Activated CD4-positive, CD25-positive, alpha-beta regulatory T cell (primary cell): ENCODE results near the gene AUTS2.

Experiments used
- DNase-seq, 4 experiments: peaks; one replicate each; lab custom pipeline; 2025; lab: John Stamatoyannopoulos, UW

AUTS2 gene

GRCh38 chr7:70777251-70777650, 1179.0 kb downstream of the AUTS2 start:
- no peak for DNase-seq

- no peak for DNase-seq
These were observed 1180.3 kb downstream of the AUTS2 start for GRCh38 chr7:70778585-70778984.

DNA sequence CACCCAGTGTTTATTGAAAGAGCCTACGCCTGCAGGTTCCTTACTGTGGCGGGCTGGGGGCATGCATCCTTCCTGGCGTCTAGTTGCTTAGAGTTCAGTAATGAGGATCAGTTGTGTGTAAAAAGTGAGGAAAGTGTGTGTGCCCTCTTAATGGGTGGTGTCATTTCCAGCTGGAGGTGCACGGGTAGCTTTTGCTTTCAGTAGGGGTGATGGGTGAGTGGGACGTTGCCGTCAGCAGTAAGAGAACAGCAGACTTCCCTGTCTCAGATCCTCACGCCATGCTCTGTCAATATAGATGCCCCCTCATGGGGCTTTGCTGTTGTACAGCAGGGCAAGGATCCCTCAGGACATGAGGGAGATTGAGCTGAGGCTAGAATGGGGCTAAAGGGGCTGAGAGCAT, 1181.0 kb downstream of the AUTS2 start:
- DNase-seq: no peak

GRCh38 chr7:70781922-70782311, 1183.6 kb downstream of the AUTS2 start:
- DNase-seq: no peak

GRCh38 chr7:70782796-70783195, 1184.5 kb downstream of the AUTS2 start:
- no peak for DNase-seq

DNA sequence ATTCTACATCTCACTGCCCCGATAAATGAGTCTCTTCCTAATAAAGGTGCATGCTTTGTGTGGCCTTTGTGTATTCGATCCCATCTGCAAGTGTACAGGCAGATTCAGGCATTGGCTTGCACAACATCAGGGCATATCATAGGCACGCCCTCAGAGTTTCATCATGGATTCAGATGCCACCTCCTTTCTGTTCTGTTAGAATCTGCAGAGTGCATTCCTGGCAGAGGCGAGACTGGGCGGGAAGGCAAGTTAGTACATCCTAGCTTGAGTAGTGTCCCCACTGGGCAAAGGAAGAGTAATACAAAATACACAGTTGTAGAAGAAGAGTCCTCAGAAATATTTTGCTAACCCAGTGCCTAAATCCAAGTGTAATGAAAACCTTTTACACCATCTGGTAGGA, 1187.2 kb downstream of the AUTS2 start:
- no peak for DNase-seq

- DNase-seq: no peak
These were observed 1187.8 kb downstream of the AUTS2 start for GRCh38 chr7:70786076-70786475.

GRCh38 chr7:70787286-70787685, 1189.0 kb downstream of the AUTS2 start:
- DNase-seq: no peak

DNA sequence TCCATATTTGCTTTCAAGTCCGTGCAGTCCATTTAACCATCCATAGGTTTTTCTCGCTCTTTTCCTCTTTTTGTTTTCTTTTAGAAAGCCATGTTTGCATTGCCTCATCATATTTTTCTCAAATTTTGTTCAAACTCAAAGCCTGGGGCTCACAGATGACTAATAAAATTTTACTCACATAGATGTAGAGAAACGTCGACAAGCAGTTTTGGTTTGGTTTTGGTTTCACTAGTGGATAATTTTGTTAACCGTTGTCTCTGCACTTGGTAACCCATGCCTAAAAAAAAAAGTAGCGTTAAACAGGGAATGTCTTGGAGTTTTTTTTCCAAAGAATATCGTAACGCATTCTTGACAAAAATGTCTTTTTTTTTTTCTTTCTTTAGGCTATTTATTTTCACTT, 1189.5 kb downstream of the AUTS2 start:
- DNase-seq: no peak

- DNase-seq: no peak
These were observed 1190.0 kb downstream of the AUTS2 start for GRCh38 chr7:70788276-70788675.

GRCh38 chr7:70789481-70790214, 1191.4 kb downstream of the AUTS2 start:
- DNase-seq: no peak

DNA sequence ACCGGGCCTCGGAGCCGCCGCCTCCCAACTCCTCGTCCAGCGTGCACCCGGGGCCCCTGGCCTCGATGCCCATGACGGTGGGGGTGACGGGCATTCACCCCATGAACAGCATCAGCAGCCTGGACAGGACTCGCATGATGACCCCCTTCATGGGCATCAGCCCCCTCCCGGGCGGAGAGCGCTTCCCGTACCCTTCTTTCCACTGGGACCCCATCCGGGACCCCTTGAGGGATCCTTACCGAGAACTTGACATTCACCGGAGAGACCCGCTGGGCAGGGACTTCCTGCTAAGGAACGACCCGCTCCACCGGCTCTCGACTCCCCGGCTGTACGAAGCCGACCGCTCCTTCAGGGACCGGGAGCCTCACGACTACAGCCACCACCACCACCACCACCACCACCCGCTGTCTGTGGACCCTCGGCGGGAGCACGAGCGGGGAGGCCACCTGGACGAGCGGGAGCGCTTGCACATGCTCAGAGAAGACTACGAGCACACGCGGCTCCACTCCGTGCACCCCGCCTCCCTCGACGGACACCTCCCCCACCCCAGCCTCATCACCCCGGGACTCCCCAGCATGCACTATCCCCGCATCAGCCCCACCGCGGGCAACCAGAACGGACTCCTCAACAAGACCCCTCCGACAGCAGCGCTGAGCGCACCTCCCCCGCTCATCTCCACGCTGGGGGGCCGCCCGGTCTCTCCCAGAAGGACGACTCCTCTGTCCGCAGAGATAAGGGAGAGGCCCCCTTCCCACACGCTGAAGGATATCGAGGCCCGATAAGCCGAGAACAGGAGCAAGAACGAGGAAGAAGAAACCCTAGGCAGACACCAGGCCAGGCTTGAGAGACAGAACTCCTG, 1192.2 kb downstream of the AUTS2 start:
- no peak for DNase-seq

- no peak for DNase-seq
These were observed 1193.1 kb downstream of the AUTS2 start for GRCh38 chr7:70791341-70791740.

GRCh38 chr7:70793060-70793459, 1194.8 kb downstream of the AUTS2 start:
- no peak for DNase-seq

GRCh38 chr7:70793821-70794220, 1195.5 kb downstream of the AUTS2 start:
- no peak for DNase-seq

DNA sequence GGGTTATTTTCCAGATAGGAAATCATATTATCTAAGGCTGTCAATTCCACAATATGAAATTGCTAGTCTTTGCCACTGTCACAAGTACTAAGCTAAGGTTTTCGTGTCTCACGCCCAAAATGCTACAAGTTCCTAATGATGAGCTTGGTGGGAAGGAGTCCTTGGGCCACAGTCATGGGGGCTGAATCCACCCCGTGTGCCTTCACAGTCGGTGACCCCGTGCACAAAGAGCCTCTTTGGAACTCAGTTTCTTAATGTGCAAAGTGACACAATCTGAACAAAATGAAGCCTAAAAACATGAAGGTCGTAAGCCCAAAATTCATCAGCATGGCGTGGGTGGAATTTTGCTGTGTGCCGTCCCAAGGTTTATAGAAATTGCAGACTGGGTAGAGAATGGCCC, 1196.7 kb downstream of the AUTS2 start:
- DNase-seq: no peak

DNA sequence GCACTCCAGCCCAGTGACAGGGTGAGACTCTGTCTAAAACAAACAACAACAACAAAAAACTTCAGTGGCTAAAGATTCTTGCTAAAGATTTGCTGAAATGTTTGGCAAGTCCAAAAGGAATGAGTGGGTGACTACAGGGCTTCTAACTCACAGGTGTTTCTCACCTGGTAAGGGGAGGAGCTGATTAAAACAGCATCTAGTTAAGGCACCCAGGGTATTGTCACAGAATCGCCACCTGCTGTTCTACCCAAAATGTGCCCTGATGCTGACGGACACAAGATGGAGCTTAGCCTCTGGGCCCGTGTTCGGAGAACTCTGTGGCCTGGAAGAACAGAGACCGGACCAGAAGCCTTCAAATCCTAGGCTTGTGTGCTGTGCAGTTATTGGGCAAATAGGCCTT, 1197.7 kb downstream of the AUTS2 start:
- no peak for DNase-seq

DNA sequence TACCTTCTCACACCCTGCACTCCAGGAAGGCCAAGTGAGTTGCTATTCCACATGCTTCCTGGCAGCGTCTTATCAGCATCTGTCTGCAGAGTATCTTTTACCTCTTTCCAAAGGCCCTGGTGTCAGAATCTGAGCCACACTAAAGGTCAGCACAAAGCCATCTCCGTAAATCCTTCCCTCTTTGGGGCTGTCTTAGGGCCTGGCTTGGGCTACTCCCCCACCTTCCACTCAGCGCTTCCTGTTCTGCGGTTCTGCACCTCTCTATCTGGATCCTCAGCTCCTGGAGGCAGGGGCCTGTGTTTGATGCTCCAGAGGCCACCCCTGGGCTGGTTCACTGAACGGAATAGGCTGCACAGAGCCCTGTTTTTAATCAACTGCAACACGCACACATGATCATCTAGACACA, 1198.8 kb downstream of the AUTS2 start:
- DNase-seq: no peak

- no peak for DNase-seq
These were observed 1201.6 kb downstream of the AUTS2 start for GRCh38 chr7:70799841-70800405.

- DNase-seq: no peak
These were observed 1207.1 kb downstream of the AUTS2 start for GRCh38 chr7:70805360-70805759.

- no peak for DNase-seq
These were observed 1209.4 kb downstream of the AUTS2 start for GRCh38 chr7:70807650-70808049.

- DNase-seq: no peak
These were observed 1210.6 kb downstream of the AUTS2 start for GRCh38 chr7:70808876-70809275.

DNA sequence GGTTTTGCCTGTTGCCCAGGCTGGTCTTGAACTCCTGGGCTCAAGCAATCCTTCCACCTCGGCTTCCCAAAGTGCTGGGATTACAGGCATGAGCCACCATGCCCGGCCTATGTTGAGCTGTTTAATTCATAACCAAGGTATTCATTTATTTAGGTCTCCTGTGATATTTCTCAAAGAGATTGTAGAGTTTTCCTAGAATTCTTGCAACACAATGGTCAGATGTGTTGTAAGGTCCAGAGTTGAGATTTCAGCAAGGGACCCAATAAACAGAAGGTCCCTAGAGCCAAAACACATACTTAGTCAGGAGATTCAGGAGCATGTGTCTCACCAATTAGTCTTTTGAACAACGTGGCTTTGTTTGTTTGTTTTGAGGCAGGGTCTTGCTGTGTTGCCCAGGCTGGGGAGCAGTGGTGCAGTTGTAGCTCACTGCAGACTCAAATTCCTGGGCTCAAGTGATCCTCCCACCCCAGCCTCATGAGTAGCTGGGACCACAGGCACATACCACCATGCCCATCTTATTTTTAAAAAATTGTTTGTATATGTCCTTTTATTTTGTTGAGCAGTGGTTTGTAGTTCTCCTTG, 1212.4 kb downstream of the AUTS2 start:
- no peak for DNase-seq
